Fibroblast of pulmonary artery (primary cell): ENCODE data around the gene PRDM9.
"Not testable (repeated sequence)": the region's sequence is repeated elsewhere in the genome, so short reads cannot be mapped to it uniquely, and the experiment has no call there.

ENCODE experiments used
- DNase-seq: peaks from one replicate; pipeline ENCODE4 v3.0.0-alpha.2; 2010; ENCODE audit warnings: low read depth
- H3K4me3 ChIP-seq: replicated peaks from 2 replicates; pipeline ENCODE4 v1.5.1; 2011; ENCODE audit warnings: low read depth, mild to moderate bottlenecking, control low read depth, low read length, moderate library complexity
- TF ChIP-seq, protein P1 (sequence below): IDR thresholded peaks from 2 replicates; pipeline ENCODE4 v1.5.1; 2011; ENCODE audit warnings: mild to moderate bottlenecking, control low read depth, low read length, inconsistent platforms; ENCODE audit errors: missing control alignments

Gene PRDM9

DNA sequence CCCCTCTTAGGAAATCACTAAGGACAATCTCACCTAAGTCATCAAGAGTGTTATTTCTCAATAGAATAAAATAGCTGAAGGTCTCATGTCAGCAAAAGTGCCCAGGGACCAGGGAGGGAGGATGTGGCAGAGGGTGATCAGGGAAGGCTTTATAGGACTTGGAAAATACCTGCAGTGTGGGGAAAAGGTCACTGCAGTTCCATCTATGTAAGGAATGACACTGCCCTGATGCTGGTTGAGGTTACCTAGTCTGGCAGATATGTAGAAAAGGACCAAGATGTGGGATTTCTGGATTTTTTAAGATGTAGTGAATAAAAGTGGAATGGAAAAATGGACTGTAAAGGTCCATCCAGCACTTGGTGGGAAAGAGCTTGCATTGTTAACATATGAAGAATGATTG, 18.3 kb downstream of the PRDM9 start:
- H3K4me3 ChIP-seq: no peak overlapping the region
- no peak for DNase-seq
- TF ChIP-seq, protein P1, sequence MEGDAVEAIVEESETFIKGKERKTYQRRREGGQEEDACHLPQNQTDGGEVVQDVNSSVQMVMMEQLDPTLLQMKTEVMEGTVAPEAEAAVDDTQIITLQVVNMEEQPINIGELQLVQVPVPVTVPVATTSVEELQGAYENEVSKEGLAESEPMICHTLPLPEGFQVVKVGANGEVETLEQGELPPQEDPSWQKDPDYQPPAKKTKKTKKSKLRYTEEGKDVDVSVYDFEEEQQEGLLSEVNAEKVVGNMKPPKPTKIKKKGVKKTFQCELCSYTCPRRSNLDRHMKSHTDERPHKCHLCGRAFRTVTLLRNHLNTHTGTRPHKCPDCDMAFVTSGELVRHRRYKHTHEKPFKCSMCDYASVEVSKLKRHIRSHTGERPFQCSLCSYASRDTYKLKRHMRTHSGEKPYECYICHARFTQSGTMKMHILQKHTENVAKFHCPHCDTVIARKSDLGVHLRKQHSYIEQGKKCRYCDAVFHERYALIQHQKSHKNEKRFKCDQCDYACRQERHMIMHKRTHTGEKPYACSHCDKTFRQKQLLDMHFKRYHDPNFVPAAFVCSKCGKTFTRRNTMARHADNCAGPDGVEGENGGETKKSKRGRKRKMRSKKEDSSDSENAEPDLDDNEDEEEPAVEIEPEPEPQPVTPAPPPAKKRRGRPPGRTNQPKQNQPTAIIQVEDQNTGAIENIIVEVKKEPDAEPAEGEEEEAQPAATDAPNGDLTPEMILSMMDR: no peak

DNA sequence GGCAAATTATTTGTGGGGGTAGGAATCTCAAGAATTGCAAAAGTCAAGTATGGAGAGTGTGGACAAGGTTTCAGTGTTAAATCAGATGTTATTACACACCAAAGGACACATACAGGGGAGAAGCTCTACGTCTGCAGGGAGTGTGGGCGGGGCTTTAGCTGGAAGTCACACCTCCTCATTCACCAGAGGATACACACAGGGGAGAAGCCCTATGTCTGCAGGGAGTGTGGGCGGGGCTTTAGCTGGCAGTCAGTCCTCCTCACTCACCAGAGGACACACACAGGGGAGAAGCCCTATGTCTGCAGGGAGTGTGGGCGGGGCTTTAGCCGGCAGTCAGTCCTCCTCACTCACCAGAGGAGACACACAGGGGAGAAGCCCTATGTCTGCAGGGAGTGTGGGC, 19.2 kb downstream of the PRDM9 start:
- DNase-seq, H3K4me3 ChIP-seq: not testable (repeated sequence)

DNA sequence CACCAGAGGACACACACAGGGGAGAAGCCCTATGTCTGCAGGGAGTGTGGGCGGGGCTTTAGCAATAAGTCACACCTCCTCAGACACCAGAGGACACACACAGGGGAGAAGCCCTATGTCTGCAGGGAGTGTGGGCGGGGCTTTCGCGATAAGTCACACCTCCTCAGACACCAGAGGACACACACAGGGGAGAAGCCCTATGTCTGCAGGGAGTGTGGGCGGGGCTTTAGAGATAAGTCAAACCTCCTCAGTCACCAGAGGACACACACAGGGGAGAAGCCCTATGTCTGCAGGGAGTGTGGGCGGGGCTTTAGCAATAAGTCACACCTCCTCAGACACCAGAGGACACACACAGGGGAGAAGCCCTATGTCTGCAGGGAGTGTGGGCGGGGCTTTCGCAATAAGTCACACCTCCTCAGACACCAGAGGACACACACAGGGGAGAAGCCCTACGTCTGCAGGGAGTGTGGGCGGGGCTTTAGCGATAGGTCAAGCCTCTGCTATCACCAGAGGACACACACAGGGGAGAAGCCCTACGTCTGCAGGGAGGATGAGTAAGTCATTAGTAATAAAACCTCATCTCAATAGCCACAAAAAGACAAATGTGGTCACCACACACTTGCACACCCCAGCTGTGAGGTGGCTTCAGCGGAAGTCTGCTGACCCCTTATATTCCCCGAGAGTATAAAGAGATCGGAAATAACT, 20.0 kb downstream of the PRDM9 start:
- not testable (repeated sequence) for DNase-seq

DNA sequence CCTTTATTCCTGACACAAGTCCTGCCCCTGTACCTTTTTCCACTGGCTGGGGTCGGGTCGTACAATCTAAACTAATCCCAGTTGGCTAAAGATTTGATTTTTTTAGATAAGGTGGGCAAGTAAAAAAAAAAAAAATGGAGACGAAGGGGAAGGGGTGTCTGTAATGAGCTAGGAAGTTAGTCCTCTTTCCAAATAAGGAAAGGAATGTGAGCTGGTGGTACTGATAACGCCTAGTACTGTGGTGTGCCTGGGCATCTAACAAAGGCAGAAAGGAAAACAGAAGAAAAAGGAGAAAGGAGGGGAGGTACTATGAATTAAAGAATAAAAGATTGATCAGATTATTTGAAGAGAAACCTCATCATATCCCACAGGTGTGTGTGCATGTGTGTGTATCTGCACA, 21.3 kb downstream of the PRDM9 start:
- DNase-seq: no peak
- TF ChIP-seq, protein P1: no peak
- no peak overlapping the region for H3K4me3 ChIP-seq

More for the DNA sequence above, 20.0 kb downstream of the PRDM9 start:
- not testable (repeated sequence) for H3K4me3 ChIP-seq

DNA sequence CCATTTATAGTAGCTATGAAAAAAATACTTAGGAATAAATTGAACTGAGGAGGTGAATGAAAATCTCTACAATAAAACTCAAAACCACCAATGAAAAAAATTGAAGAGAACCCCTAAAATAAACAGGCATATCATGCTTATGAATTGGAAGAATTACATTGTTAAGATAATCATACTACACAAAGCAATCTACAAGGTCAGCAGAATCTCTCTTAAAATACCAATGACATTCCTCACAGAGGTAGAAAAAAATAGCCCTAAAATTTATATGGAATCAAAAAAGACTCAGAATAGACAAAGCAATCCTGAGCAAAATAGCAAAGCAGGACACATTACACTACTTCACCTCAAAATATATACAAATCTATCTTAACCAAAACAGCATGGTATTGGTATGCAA, 23.2 kb downstream of the PRDM9 start:
- no peak overlapping the region for H3K4me3 ChIP-seq
- DNase-seq: no peak
- TF ChIP-seq, protein P1: no peak

DNA sequence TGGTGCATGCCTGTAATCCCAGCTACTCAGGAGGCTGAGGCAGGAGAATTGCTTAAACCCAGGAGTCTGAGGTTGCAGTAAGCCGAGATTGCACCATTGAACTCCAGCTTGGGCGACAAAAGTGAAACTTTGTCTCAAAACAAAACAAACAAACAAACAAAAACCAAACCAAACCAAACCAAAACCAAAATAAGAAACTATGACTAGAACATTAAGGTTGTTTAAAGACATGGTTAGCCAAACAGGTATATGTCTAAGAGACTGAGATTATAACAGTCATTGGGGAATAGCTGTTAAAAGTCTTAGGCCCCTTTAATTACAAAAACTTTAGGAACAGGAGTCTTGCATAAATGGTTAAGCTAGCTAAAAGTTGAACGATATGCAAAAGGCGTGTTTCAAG, 63.6 kb downstream of the PRDM9 start:
- no peak for DNase-seq
- no peak overlapping the region for H3K4me3 ChIP-seq
- TF ChIP-seq, protein P1: no peak
